Loucy (cell line): Measurements from ENCODE around the gene RNF181.
A peak's percentile ranks its signal among the peaks of the same experiment; 100 is the strongest.
"Not testable (repeated sequence)": the region's sequence is repeated elsewhere in the genome, so short reads cannot be mapped to it uniquely, and the experiment has no call there.

Source experiments
- H2AFZ ChIP-seq: fragments of 200-600 bp; sonication (generic); 2 replicates; pipeline ENCODE4 v1.6.0; 2016; ENCODE audit warnings: antibody characterized with exemption, mild to moderate bottlenecking, low read length, moderate library complexity
- H3F3A ChIP-seq: fragments of 200-600 bp; 2 replicates; pipeline ENCODE4 v1.6.0; 2016; ENCODE audit warnings: antibody characterized with exemption, low read depth, mild to moderate bottlenecking
- H3K27me3 ChIP-seq: fragments of 200-600 bp; sonication (generic); 2 replicates; pipeline ENCODE4 v1.6.1; 2014; ENCODE audit warnings: low read length, mild to moderate bottlenecking; ENCODE audit not compliant: insufficient read depth, poor library complexity, severe bottlenecking
- H3K36me3 ChIP-seq: fragments of 200-600 bp; sonication (generic); 2 replicates; pipeline ENCODE4 v1.6.1; 2016; ENCODE audit warnings: low read length; ENCODE audit not compliant: insufficient read depth
- H3K4me1 ChIP-seq: fragments of 200-600 bp; sonication (generic); 2 replicates; pipeline ENCODE4 v1.5.1; 2014; ENCODE audit warnings: low read length, mild to moderate bottlenecking; ENCODE audit not compliant: insufficient read depth, poor library complexity, severe bottlenecking
- H3K4me2 ChIP-seq: fragments of 200-600 bp; sonication (generic); 2 replicates; pipeline ENCODE4 v1.6.0; 2014; ENCODE audit warnings: antibody characterized with exemption, low read length, low read depth, mild to moderate bottlenecking; ENCODE audit not compliant: poor library complexity, severe bottlenecking
- H3K4me3 ChIP-seq: fragments of 200-600 bp; sonication (generic); 2 replicates; pipeline ENCODE4 v1.5.1; 2014; ENCODE audit warnings: low read length, mild to moderate bottlenecking, mixed read lengths; ENCODE audit not compliant: poor library complexity, severe bottlenecking
- H3K79me2 ChIP-seq: fragments of 200-600 bp; sonication (generic); 2 replicates; pipeline ENCODE4 v1.6.1; 2014; ENCODE audit warnings: low read length; ENCODE audit not compliant: insufficient read depth
- H3K9ac ChIP-seq: fragments of 200-600 bp; sonication (generic); 2 replicates; pipeline ENCODE4 v1.6.0; 2014; ENCODE audit warnings: mild to moderate bottlenecking, low read depth, low read length, moderate library complexity; ENCODE audit not compliant: poor library complexity, severe bottlenecking
- H3K9me2 ChIP-seq: fragments of 200-600 bp; sonication (generic); replicated peaks from 2 replicates; pipeline ENCODE4 v1.6.1; 2016; ENCODE audit warnings: low read depth, low read length, mixed read lengths
- H3K9me3 ChIP-seq: fragments of 200-600 bp; sonication (generic); 2 replicates; pipeline ENCODE4 v1.6.1; 2014; ENCODE audit warnings: mild to moderate bottlenecking, antibody characterized with exemption, low read length, low read depth; ENCODE audit not compliant: insufficient read depth
- H4K20me1 ChIP-seq: fragments of 200-600 bp; sonication (generic); 2 replicates; pipeline ENCODE4 v1.6.0; 2014; ENCODE audit warnings: antibody characterized with exemption, low read length, mild to moderate bottlenecking; ENCODE audit not compliant: insufficient read depth, poor library complexity, severe bottlenecking
- CTCF ChIP-seq: fragments of 200-600 bp; sonication (generic); conservative IDR thresholded peaks from 2 replicates; pipeline ENCODE4 v1.5.1; 2014; ENCODE audit warnings: mild to moderate bottlenecking, antibody characterized with exemption, low read length
- EZH2phosphoT487 ChIP-seq: fragments of 200-600 bp; IDR thresholded peaks from 2 replicates; pipeline ENCODE4 v1.6.1; 2018; ENCODE audit warnings: antibody characterized with exemption, mild to moderate bottlenecking, moderate library complexity, borderline replicate concordance

Gene RNF181

DNA sequence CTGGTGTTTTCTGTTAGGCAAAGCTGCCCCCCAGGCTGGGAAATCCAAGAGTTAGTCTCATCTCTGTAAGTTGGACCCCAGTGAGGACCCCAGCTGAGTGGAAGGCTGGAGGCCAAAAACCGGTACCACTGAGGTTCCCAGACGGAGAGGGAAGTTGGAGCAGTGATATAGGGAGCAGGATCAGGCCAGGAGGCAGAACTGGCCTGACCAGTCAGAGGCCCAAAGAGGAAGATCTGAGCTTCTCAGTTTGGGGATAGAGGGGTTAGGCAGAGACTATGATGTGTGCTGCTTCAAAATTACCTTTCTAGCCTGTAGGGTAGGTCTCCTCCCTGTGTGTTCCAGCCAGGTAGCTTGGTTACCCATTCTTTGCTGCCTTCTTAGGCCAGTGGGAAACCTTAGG, 4.6 kb upstream of the RNF181 start:
- Histone ChIP-seq H3K9me2 (no peaks in the 10 kb centered on the region), H3K27me3 (no peaks in the 10 kb centered on the region), H3K4me1 (peaks cover 55% of the 10 kb centered on the region), H2AFZ (no peak overlapping the region), H3F3A (0 out of 2 replicates have a peak, but pooled peaks cover 12% of the 10 kb centered on the region), H3K79me2 (peaks cover 45% of the 10 kb centered on the region), H4K20me1 (peaks cover 2% of the 10 kb centered on the region), H3K4me2 (peak overlapping the region; percentile 85), H3K9ac (peak overlapping the region; percentile 56), H3K4me3 (no peak overlapping the region), H3K9me3 (no peaks in the 10 kb centered on the region), H3K36me3 (no peaks in the 10 kb centered on the region)
- TF ChIP-seq CTCF (no peak), EZH2phosphoT487 (no peak)

- H4K20me1 ChIP-seq: peaks cover 8% of the 10 kb centered on the region
- H3K4me1 ChIP-seq: peaks cover 55% of the 10 kb centered on the region
- no peaks in the 10 kb centered on the region for H3K9me2 ChIP-seq
- no peak overlapping the region for H2AFZ ChIP-seq
- no peak for TF ChIP-seq CTCF
- no peak for TF ChIP-seq EZH2phosphoT487
- no peak overlapping the region for H3K4me3 ChIP-seq
- 0 out of 2 replicates have a peak, but pooled peaks cover 12% of the 10 kb centered on the region for H3F3A ChIP-seq
- H3K9ac ChIP-seq: no peak overlapping the region
- H3K27me3 ChIP-seq: no peaks in the 10 kb centered on the region
- no peak overlapping the region for H3K4me2 ChIP-seq
- H3K9me3 ChIP-seq: no peaks in the 10 kb centered on the region
- peaks cover 48% of the 10 kb centered on the region for H3K79me2 ChIP-seq
- no peaks in the 10 kb centered on the region for H3K36me3 ChIP-seq
Observed at GRCh38 chr2:85591563-85591962, 4.0 kb upstream of the RNF181 start.

GRCh38 chr2:85592299-85592698, 3.2 kb upstream of the RNF181 start:
- not testable (repeated sequence) for H3K9ac ChIP-seq, H3K27me3 ChIP-seq, H3K9me3 ChIP-seq, H3K36me3 ChIP-seq, H3K4me2 ChIP-seq, H3K9me2 ChIP-seq, H3F3A ChIP-seq, H3K4me3 ChIP-seq, H2AFZ ChIP-seq
- H3K4me1 ChIP-seq: peaks cover 58% of the 10 kb centered on the region
- peaks cover 15% of the 10 kb centered on the region for H4K20me1 ChIP-seq
- peaks cover 56% of the 10 kb centered on the region for H3K79me2 ChIP-seq

DNA sequence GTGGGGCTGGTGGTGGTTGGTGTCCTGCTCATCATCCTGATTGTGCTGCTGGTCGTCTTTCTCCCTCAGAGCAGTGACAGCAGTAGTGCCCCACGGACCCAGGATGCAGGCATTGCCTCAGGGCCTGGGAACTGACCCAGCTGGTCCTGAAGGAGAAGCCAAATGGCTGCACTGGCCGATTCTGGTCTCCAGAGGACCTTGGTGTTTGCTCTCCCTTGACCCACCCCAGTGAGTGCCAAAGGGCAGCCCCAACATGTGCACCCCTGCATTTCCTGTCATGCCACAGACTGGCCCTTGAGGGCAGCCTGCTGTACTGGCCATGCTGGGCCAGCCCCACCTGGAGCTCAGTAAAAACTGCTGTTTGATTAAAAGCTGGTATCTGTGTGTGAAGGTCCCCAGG, 2.5 kb upstream of the RNF181 start:
- no peak for TF ChIP-seq EZH2phosphoT487
- no peak for TF ChIP-seq CTCF
- peaks cover 54% of the 10 kb centered on the region for H3K4me1 ChIP-seq
- H4K20me1 ChIP-seq: peaks cover 18% of the 10 kb centered on the region
- H3K79me2 ChIP-seq: peaks cover 62% of the 10 kb centered on the region
- no peaks in the 10 kb centered on the region for H3K27me3 ChIP-seq
- H3K9me2 ChIP-seq: no peaks in the 10 kb centered on the region
- no peak overlapping the region for H3K4me2 ChIP-seq
- no peak overlapping the region for H3K9ac ChIP-seq
- H3K9me3 ChIP-seq: no peaks in the 10 kb centered on the region
- H2AFZ ChIP-seq: no peak overlapping the region
- H3K4me3 ChIP-seq: no peak overlapping the region
- H3F3A ChIP-seq: 0 out of 2 replicates have a peak, but pooled peaks cover under 1% of the 10 kb centered on the region
- H3K36me3 ChIP-seq: no peaks in the 10 kb centered on the region; the same call in 1 of the 2 replicates
